Measurements from ENCODE around the gene VTI1A.

VTI1A gene

GRCh38 chr10:112793202-112793921 lies 346.3 kb downstream of the VTI1A start (continued):
- TF ChIP-seq ATF2 (tag by site-specific recombination; IDR thresholded peaks at IDR 0.05; ENCODE audit: low read depth), result peak; percentile 65
- no peak for TF ChIP-seq ZNF426 (tag by site-specific recombination; IDR thresholded peaks at IDR 0.05)
- TF ChIP-seq, protein P1, sequence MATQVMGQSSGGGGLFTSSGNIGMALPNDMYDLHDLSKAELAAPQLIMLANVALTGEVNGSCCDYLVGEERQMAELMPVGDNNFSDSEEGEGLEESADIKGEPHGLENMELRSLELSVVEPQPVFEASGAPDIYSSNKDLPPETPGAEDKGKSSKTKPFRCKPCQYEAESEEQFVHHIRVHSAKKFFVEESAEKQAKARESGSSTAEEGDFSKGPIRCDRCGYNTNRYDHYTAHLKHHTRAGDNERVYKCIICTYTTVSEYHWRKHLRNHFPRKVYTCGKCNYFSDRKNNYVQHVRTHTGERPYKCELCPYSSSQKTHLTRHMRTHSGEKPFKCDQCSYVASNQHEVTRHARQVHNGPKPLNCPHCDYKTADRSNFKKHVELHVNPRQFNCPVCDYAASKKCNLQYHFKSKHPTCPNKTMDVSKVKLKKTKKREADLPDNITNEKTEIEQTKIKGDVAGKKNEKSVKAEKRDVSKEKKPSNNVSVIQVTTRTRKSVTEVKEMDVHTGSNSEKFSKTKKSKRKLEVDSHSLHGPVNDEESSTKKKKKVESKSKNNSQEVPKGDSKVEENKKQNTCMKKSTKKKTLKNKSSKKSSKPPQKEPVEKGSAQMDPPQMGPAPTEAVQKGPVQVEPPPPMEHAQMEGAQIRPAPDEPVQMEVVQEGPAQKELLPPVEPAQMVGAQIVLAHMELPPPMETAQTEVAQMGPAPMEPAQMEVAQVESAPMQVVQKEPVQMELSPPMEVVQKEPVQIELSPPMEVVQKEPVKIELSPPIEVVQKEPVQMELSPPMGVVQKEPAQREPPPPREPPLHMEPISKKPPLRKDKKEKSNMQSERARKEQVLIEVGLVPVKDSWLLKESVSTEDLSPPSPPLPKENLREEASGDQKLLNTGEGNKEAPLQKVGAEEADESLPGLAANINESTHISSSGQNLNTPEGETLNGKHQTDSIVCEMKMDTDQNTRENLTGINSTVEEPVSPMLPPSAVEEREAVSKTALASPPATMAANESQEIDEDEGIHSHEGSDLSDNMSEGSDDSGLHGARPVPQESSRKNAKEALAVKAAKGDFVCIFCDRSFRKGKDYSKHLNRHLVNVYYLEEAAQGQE (tag by site-specific recombination; IDR thresholded peaks at IDR 0.05), result no peak
- peak; percentile 84 for TF ChIP-seq IKZF3 (tag by site-specific recombination; IDR thresholded peaks at IDR 0.05)
- peak; percentile 99 for TF ChIP-seq ZNF843 (tag by site-specific recombination; IDR thresholded peaks at IDR 0.05)
- no peak for TF ChIP-seq ZNF433 (tag by site-specific recombination; IDR thresholded peaks at IDR 0.05; ENCODE audit: low read depth)
- peak; percentile 89 for TF ChIP-seq KLF10 (tag by site-specific recombination; IDR thresholded peaks at IDR 0.05)
- TF ChIP-seq ZNF677 (tag by site-specific recombination; IDR thresholded peaks at IDR 0.05), result no peak
- TF ChIP-seq ZNF580 (tag by site-specific recombination; IDR thresholded peaks at IDR 0.05), result peak; percentile 78; the same call in 1 of the 2 replicates
- 0 out of 2 replicates have a peak, but pooled peaks have one; percentile 45 for TF ChIP-seq ZNF501 (tag by site-specific recombination; IDR thresholded peaks at IDR 0.05)
- TF ChIP-seq ZIC2 (tag by site-specific recombination; IDR thresholded peaks at IDR 0.05), result peak; percentile 52
- TF ChIP-seq ZEB2 (tag by site-specific recombination; IDR thresholded peaks at IDR 0.05), result peak; percentile 96
- TF ChIP-seq ZNF112 (tag by site-specific recombination; IDR thresholded peaks at IDR 0.05), result no peak
- peak; percentile 88 for TF ChIP-seq SCRT1 (tag by site-specific recombination; IDR thresholded peaks at IDR 0.05; ENCODE audit: borderline replicate concordance)
- TF ChIP-seq GLI2 (tag by site-specific recombination; IDR thresholded peaks at IDR 0.05; ENCODE audit: borderline replicate concordance, low read depth), result peak; percentile 97
- TF ChIP-seq ZNF24 (tag by site-specific recombination; IDR thresholded peaks at IDR 0.05), result peak; percentile 95
- peak; percentile 98 for TF ChIP-seq INSM2 (tag by site-specific recombination; IDR thresholded peaks at IDR 0.05)
- peak; percentile 98 for TF ChIP-seq FEZF1 (tag by site-specific recombination; IDR thresholded peaks at IDR 0.05)
- peak; percentile 95 for TF ChIP-seq WT1 (tag by site-specific recombination; IDR thresholded peaks at IDR 0.05)
- TF ChIP-seq ZBTB7A (tag by site-specific recombination; IDR thresholded peaks at IDR 0.05; ENCODE audit: low read depth), result 0 out of 2 replicates have a peak, but pooled peaks have one; percentile 79
- TF ChIP-seq ZNF692 (tag by site-specific recombination; IDR thresholded peaks at IDR 0.05), result peak; percentile 61; the same call in 1 of the 2 replicates
- peak; percentile 47; the same call in 1 of the 2 replicates for TF ChIP-seq TRIM28 (IDR thresholded peaks at IDR 0.05; ENCODE audit: borderline replicate concordance, low read length)
